ENCODE results near the gene MRPL18. TPM values are rescaled to one million over a fixed set of nuclear protein-coding genes. Genes with fewer than 3 reads are reported as not detected.

The MRPL18 gene
- total RNA-seq, 4 donors from 2014 or later: 34.3 to 81.0 (median 44.1) TPM

DNA sequence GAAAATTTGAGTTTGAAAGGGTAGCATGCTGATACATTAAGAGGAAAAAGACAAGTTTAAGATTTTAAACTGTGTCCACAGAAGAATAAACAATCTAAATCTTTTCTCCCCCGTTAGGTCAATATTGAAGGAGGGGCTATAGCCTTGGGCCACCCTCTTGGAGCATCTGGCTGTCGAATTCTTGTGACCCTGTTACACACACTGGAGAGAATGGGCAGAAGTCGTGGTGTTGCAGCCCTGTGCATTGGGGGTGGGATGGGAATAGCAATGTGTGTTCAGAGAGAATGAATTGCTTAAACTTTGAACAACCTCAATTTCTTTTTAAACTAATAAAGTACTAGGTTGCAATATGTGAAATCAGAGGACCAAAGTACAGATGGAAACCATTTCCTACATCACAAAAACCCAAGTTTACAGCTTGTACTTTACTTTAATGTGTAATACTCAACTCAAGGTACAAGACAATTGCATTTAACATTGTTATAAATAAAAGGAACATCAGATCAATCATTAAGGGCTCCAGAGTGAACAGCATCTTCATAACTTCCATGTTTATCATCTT lies 11.6 kb upstream of the MRPL18 start:
- TF ChIP-seq CTCF (IDR thresholded peaks at IDR 0.05; ENCODE audit: low read depth): no peak

DNA sequence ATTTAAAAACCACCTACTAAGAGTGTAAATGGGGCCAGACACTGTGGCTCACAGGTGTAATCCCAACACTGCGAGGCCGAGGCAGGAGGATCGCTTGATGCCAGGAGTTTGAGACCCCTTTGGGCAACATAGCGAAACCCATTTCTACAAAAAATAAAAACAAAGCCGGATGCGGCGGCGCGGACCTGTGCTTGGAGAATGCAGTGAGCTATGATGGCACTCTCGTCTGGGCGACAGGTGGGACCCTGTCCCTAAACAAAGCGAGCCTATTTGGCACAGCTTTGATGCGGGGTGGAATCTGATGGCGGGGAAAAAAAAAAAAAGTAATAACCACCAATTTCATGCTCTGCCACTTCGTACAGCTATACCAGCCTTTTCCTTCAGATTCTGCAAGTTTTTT lies 2.0 kb upstream of the MRPL18 start:
- TF ChIP-seq CTCF (IDR thresholded peaks at IDR 0.05; ENCODE audit: low read depth): no peak

DNA sequence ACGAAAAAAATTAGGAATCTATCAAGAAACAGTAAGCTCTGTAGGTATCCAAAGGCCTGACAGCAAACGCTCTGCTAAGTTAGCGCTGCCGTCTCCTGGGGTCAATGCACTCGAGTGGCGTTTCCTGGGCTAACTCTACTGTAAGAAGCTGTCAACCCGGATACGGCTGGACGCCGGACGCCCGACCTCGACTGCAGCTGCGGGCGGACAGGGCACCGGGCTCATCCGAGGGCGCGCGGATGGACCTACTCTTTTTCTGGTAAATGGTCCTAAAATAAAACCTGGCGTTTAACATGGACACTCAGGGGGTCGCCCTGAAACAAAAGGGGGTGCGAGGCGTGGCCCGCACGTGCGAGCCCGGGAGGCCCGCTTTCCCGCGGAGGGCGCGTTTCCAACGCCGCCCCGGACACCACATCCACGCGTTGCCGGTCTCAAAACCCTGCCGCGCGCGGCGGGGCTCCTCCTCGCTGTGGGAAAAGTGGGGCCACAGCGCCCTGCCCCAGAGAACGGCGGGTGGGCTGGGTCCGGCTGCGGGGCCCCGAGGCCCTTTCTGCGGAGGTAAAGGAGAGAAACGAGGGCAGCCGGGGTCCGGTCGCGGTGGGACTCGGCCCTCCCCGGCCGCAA lies 1.4 kb upstream of the MRPL18 start:
- TF ChIP-seq CTCF (IDR thresholded peaks at IDR 0.05; ENCODE audit: low read depth): no peak

GRCh38 chr6:159789377-159790148 lies 704 bp upstream of the MRPL18 start, which contains the start of gene TCP1:
Gene TCP1 (minus strand): TSS chr6:159789602. CDS start chr6:159789468, 134 bp downstream.
- no peak for TF ChIP-seq CTCF (IDR thresholded peaks at IDR 0.05; ENCODE audit: low read depth)

- TF ChIP-seq CTCF (IDR thresholded peaks at IDR 0.05; ENCODE audit: low read depth): no peak
Observed at GRCh38 chr6:159790956-159791598, 810 bp downstream of the MRPL18 start.

DNA sequence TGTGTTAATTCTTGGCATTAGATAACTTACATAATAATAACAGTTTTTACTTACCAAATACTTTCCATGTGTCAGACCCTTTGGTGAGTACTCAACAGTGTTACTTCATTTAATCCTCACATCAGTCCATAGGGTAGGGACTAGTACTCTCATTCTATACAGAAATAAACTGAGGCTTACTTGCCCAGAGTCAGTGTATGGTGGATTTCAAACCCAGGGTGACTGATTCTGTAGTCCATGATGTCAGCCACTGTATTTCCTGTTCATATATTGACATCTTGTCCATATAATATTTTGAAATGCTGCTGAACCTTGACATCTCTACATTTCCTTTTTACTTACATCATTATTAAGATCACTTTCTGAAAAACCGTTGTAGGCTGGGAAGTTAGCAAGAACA lies 7.3 kb downstream of the MRPL18 start:
- no peak for TF ChIP-seq CTCF (IDR thresholded peaks at IDR 0.05; ENCODE audit: low read depth)
